Right ventricle myocardium inferior (tissue), 1 donor: ENCODE results near the gene PTPRN2. TPM values are rescaled to one million over a fixed set of nuclear protein-coding genes. Genes with fewer than 3 reads are reported as not detected.

Experiments
- ATAC-seq: fragments of 200-7000 bp; cut with Tn5 transposase; one replicate; pipeline ENCODE4 v1.9.1; 2020; ENCODE audit warnings: mild to moderate bottlenecking, moderate library complexity
- DNase-seq: peaks from one replicate; pipeline ENCODE4 v3.0.0; 2021; ENCODE audit errors: missing footprints
- intact Hi-C: fragments of 100-400 bp; cut with DNase I; formaldehyde crosslinking; loops from one replicate; pipeline ENCODE4 v1.11.0; 2022
- total RNA-seq: library from RNA; stranded (reverse); fragmentation: NEBNext Ultra II Directional; extraction: Animal tissue kit (Norgen Biotek cat#: 25700); gene quantifications from one replicate; pipeline ENCODE4 v1.2.1, GENCODE V29; 2021
- donor health status: DM: no; HTN: yes; CAD: no; lungs with severe emphysema.

Gene PTPRN2
- total RNA-seq, 1 donor from 2014 or later: 1.6 TPM

DNA sequence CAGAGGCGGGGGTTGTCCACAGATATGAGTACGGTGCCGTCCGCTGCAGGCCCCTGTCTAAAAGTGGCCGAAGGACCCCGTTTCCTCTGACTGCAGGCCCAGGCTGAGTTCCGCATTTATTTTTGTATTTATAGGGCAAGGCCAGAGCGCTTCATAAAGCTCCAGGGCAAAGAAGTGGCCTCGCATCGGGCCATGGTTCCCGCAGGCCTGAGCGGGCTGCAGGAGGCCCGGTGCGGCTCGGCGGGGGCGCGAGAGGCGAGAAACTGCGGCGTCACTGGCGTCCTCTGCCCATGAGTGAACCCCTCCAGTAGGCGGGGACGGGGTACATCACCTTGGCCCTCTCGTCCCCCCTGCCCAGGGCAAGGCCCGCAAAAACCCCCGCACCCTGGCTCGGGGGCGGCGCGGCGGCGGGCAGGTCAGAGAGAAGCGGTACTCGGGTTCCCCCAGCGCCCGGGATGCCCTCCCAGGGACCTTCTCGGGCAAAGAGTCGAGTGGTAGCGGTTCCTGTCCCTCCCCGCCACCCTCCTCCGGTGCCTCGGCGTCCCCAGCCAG lies 895.1 kb downstream of the PTPRN2 start:
- no peak for ATAC-seq
- intact Hi-C loops: loop anchor here (5.0 kb wide), 1 partner anchor 75 kb away; no protein-coding TSS in a partner anchor
- no peak for DNase-seq

DNA sequence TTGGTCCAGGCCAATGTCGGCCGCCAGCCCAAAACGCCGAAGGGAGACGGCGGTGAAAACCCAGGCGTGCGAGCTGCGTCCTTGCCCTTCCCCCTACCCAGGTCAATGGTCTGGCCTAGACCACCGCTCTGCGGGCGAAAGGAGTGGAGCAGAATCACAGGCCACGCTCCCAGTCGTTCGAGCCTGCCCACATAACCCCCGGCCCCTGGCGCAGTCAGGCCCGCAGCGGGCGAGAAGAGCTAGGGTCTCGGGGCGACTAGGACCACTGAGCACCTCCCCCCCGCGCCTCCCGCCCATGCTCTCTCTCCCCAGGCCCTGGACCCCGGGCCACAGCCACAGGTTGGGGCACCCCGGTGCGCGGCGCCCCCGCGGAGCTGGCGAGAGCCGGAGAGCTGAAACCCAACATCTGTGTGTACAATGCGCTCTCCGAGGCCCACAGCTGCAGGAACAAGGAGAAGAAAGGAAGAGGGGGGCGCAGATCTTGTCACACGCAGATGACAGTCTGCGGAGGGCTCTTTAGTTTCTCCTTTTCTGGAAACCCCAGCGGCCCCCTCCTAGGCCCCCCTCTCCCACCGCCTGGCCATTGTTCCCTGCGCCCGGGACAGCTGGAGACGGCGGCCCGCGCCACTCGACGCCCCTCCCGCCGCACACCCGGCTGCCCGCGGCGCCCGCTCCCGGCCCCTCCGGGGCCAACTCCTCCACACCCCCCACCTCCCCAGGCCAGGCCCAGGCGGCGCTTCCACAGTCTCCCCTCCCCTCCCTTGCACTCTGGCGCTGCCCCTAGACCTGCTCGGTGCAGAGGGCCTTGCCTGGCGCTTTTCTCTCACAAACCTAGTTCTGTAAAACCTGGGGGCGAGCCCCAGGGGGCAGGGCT lies 895.8 kb downstream of the PTPRN2 start:
- intact Hi-C loops: loop anchor here (5.0 kb wide), 1 partner anchor 75 kb away; no protein-coding TSS in a partner anchor
- peak; percentile 5 for ATAC-seq
- no peak for DNase-seq

GRCh38 chr7:157690833-157691585 lies 896.6 kb downstream of the PTPRN2 start:
- intact Hi-C loops: loop anchor here (5.0 kb wide), 1 partner anchor 74 kb away; no protein-coding TSS in a partner anchor
- ATAC-seq: peak; percentile 92
- peak; percentile 81 for DNase-seq

GRCh38 chr7:157690058-157690832 lies 897.4 kb downstream of the PTPRN2 start:
- intact Hi-C loops: loop anchor here (5.0 kb wide), 1 partner anchor 73 kb away; no protein-coding TSS in a partner anchor
- no peak for ATAC-seq
- no peak for DNase-seq

- no peak for DNase-seq
- intact Hi-C loops: loop anchor here (5.0 kb wide), 1 partner anchor 72 kb away; no protein-coding TSS in a partner anchor
- ATAC-seq: no peak
Measured at GRCh38 chr7:157689269-157690057, 898.2 kb downstream of the PTPRN2 start.

- intact Hi-C loops: no loop called here
- DNase-seq (no peak), ATAC-seq (no peak)
Measured at GRCh38 chr7:157688533-157689268, 898.9 kb downstream of the PTPRN2 start.

- intact Hi-C loops: no loop called here
- no peak for ATAC-seq
Measured at GRCh38 chr7:157687845-157688532, 899.6 kb downstream of the PTPRN2 start.

GRCh38 chr7:157687158-157687557 lies 900.5 kb downstream of the PTPRN2 start:
- intact Hi-C loops: no loop called here
- ATAC-seq: no peak
- no peak for DNase-seq

More at GRCh38 chr7:157687845-157688532, 899.6 kb downstream of the PTPRN2 start:
- no peak for DNase-seq

DNA sequence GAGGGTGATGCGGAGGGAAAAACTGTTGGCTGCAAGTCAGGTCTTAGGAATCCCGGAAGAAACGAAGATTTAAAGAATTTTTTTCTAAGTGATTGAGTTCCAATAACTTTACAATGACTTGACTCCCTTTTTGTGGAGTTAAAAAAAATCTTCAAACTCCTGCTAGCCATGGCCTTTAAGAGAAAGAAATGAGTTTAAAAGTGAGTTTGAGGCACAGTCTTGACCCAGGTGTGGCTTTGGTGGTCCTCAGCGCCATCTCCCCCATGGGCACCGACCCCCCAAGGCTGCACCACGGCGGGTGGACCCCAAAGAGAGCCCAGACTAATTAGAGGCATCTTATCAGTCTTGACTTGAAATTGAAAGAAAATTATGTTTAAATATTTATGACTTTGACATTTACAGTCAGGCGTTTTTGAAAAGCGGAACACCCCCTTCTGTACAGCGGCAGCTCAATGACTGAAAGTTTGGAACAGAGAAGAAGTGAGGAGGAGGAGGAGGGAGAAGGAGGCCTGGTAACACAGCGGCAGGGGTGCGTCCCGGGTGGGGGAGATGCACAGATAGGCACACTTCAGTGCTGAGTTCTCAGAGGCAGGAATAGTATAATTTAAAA lies 901.2 kb downstream of the PTPRN2 start:
- no peak for ATAC-seq
- intact Hi-C loops: no loop called here
- DNase-seq: no peak

DNA sequence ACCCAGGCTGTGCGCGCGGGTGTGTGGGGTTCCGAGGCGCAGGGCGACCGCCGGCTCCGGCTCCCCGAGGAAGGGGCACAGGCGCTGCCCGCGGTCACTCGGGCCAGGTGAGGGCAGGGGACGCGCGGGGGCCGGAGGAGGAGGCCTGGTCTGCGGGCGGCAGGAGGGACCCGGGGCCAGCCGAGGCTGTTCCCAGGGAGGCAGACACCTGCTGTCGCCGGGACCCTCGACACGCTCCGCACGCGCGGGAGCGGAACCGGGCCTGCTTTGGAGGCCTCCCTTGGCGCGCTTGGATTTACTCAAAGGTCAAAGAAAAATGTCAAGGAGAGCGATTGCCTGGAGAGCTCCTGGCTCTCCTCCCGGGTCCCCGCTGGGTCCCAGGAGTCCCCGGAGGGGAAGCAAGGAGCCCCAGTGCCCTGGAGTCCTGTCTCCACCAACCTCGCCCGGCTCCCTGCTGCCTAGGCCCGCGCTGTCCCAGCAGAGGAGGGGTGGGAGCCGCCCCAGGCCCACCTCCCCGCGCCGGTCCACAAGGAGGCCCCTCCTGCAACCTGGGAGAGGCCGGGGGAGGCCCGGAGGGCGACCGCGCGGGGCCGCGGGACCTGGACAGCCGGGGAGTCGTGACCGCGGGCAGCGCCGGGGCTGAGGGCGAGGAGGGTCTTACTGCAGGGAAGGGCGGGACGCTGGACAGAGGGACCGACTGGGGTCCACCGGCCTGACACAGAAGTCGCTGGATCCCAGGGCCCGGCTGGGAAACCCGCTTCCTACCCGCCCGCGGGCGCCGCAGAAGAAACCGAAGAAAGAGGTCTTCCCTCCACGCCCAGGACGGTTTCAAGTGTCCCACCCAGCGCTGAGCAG lies 902.0 kb downstream of the PTPRN2 start:
- DNase-seq (no peak), ATAC-seq (no peak)
- intact Hi-C loops: no loop called here

- intact Hi-C loops: no loop called here
- ATAC-seq (no peak), DNase-seq (no peak)
Measured at GRCh38 chr7:157684909-157685429, 902.7 kb downstream of the PTPRN2 start.

- ATAC-seq (no peak), DNase-seq (no peak)
- intact Hi-C loops: no loop called here
Measured at GRCh38 chr7:157684157-157684908, 903.3 kb downstream of the PTPRN2 start.

DNA sequence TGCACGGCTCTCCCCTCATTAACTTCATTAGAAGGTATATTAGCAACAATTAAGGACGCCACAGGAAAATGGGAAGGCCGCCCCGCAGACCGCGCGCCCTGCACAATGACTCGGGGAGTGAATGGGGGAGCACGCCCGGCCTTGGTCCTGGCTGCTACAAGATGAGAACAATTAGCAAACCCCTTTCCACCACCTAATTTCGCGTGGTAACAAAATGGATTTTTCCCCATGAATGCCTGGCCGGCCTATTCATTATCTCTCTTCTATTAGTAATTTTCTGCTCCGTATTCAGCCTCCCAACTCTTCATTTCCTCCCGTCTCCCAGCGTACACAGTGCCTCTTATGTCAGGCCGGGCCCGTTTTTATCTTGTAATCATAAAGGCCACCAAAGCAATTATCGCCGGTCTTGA lies 903.9 kb downstream of the PTPRN2 start:
- intact Hi-C loops: no loop called here
- DNase-seq (no peak), ATAC-seq (no peak)

DNA sequence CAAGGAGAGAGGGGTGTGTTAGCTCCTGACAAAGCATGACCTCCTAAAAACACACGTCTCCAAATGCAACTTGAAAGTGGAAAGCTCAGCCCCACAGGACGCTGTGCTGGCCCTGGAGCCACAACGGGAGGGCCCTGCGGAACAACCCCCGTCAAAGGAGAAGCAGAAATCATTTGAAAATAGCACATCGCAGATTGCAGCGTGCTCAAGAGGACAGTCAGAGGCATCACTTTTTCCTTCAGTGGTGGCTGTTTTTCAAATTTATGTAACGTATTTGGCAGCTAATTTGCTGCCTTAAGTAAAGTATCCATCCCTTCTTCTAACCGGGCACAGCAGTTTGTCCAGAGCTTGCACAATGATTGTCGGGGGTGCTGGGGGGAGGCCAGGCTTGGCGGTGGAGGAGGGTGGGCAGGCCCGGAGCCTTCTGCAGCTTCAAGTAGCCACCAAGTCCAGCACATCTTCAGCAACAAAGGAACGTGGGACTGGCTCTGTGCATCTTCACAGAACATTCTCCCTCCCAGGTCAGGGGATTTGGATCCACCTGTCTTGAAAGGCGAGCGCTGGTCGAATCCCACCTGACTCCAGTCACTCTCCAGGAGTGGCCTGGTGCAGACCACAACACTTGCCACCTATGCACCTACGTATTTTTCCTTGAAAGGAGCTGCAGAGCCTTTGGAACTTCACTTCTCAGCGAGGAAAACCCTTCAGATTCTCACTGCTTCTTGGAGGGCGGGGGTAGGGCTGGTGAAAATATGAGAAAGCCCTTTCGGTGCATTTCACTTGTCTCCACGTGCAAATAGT lies 904.5 kb downstream of the PTPRN2 start:
- ATAC-seq (no peak), DNase-seq (no peak)
- intact Hi-C loops: no loop called here
